H9 (cell line): ENCODE measurements around the gene CHST15. TPM values are rescaled to one million over a fixed set of nuclear protein-coding genes. Genes with fewer than 3 reads are reported as not detected.

Experiments used
- DNase-seq: peaks from one replicate; pipeline ENCODE4 v3.0.0-alpha.2; 2017
- H2AFZ ChIP-seq: one replicate; pipeline ENCODE4 v1.6.1; 2013; ENCODE audit warnings: mild to moderate bottlenecking, low read length, control low read depth, moderate library complexity
- H2AK5ac ChIP-seq: 2 replicates; pipeline ENCODE4 v1.6.1; 2013; ENCODE audit warnings: low read length, control low read depth, mixed read lengths; ENCODE audit not compliant: insufficient read length
- H2BK120ac ChIP-seq: one replicate; pipeline ENCODE4 v1.6.1; 2013; ENCODE audit warnings: low read depth, mild to moderate bottlenecking, low read length, control low read depth, inconsistent platforms; ENCODE audit not compliant: poor library complexity, severe bottlenecking
- H2BK12ac ChIP-seq: 2 replicates; pipeline ENCODE4 v1.6.1; 2013; ENCODE audit warnings: low read length, control low read depth, mixed read lengths, low read depth; ENCODE audit not compliant: insufficient read length
- H2BK15ac ChIP-seq: 2 replicates; pipeline ENCODE4 v1.6.1; 2013; ENCODE audit warnings: low read depth, low read length, control low read depth
- H2BK20ac ChIP-seq: one replicate; pipeline ENCODE4 v1.6.1; 2013; ENCODE audit warnings: low read depth, mild to moderate bottlenecking, low read length, control low read depth, inconsistent platforms; ENCODE audit not compliant: poor library complexity, severe bottlenecking
- H2BK5ac ChIP-seq: 2 replicates; pipeline ENCODE4 v1.6.1; 2013; ENCODE audit warnings: low read length, control low read depth, mixed read lengths; ENCODE audit not compliant: insufficient read length
- H3K14ac ChIP-seq: 2 replicates; pipeline ENCODE4 v1.6.1; 2013; ENCODE audit warnings: low read length, control low read depth; ENCODE audit not compliant: insufficient read depth
- H3K18ac ChIP-seq: 2 replicates; pipeline ENCODE4 v1.6.1; 2013; ENCODE audit warnings: low read depth, mild to moderate bottlenecking, mixed read lengths, low read length, control low read depth; ENCODE audit not compliant: insufficient read length
- H3K23ac ChIP-seq: 2 replicates; pipeline ENCODE4 v1.6.1; 2013; ENCODE audit warnings: low read length, control low read depth, mixed read lengths, low read depth; ENCODE audit not compliant: insufficient read length
- H3K23me2 ChIP-seq: 2 replicates; pipeline ENCODE4 v1.6.1; 2013; ENCODE audit warnings: low read depth, mild to moderate bottlenecking, mixed read lengths, low read length, control low read depth; ENCODE audit not compliant: insufficient read length, poor library complexity, severe bottlenecking
- H3K27ac ChIP-seq: 2 replicates; pipeline ENCODE4 v1.5.1; 2013; ENCODE audit warnings: low read length, control low read depth, mixed read lengths, low read depth; ENCODE audit not compliant: insufficient read length
- H3K27me3 ChIP-seq: 2 replicates; pipeline ENCODE4 v1.6.1; 2013; ENCODE audit warnings: low read length, control low read depth, inconsistent platforms; ENCODE audit not compliant: insufficient read depth
- H3K4ac ChIP-seq: 2 replicates; pipeline ENCODE4 v1.6.1; 2013; ENCODE audit warnings: low read depth, mild to moderate bottlenecking, control low read depth, inconsistent platforms, low read length, moderate library complexity
- H3K4me1 ChIP-seq: 2 replicates; pipeline ENCODE4 v1.6.1; 2013; ENCODE audit warnings: low read length, control low read depth, inconsistent platforms; ENCODE audit not compliant: insufficient read depth
- H3K4me2 ChIP-seq: 2 replicates; pipeline ENCODE4 v1.6.1; 2013; ENCODE audit warnings: low read length, control low read depth, mixed read lengths; ENCODE audit not compliant: insufficient read length, insufficient read depth
- H3K56ac ChIP-seq: 2 replicates; pipeline ENCODE4 v1.6.1; 2013; ENCODE audit warnings: low read depth, mild to moderate bottlenecking, mixed read lengths, low read length, control low read depth; ENCODE audit not compliant: insufficient read length
- H3K79me1 ChIP-seq: 2 replicates; pipeline ENCODE4 v1.6.1; 2013; ENCODE audit warnings: low read depth, mild to moderate bottlenecking, moderate library complexity, low read length, control low read depth, inconsistent platforms; ENCODE audit not compliant: insufficient read depth, poor library complexity, severe bottlenecking
- H3K79me2 ChIP-seq: 2 replicates; pipeline ENCODE4 v1.6.1; 2013; ENCODE audit warnings: low read length, control low read depth, inconsistent platforms; ENCODE audit not compliant: insufficient read depth
- H3K9ac ChIP-seq: 2 replicates; pipeline ENCODE4 v1.6.1; 2013; ENCODE audit warnings: low read length, control low read depth, mixed read lengths; ENCODE audit not compliant: insufficient read length; ENCODE audit errors: extremely low read depth
- H3K9me3 ChIP-seq: one replicate; pipeline ENCODE4 v1.6.1; 2013; ENCODE audit warnings: low read depth, low read length, inconsistent platforms; ENCODE audit not compliant: control insufficient read depth
- H3T11ph ChIP-seq: one replicate; pipeline ENCODE4 v1.6.1; 2013; ENCODE audit warnings: mild to moderate bottlenecking, low read length, control low read depth, inconsistent platforms
- H4K20me1 ChIP-seq: one replicate; pipeline ENCODE4 v1.6.1; 2013; ENCODE audit not compliant: control insufficient read depth, insufficient read length, insufficient read depth
- H4K5ac ChIP-seq: 2 replicates; pipeline ENCODE4 v1.6.1; 2013; ENCODE audit warnings: low read depth, mild to moderate bottlenecking, mixed read lengths, low read length, control low read depth; ENCODE audit not compliant: insufficient read length
- H4K8ac ChIP-seq: replicated peaks from 2 replicates; pipeline ENCODE4 v1.6.1; 2013; ENCODE audit warnings: low read length, control low read depth, mixed read lengths, low read depth; ENCODE audit not compliant: insufficient read length
- H4K91ac ChIP-seq: 2 replicates; pipeline ENCODE4 v1.6.1; 2013; ENCODE audit warnings: low read depth, mild to moderate bottlenecking, moderate library complexity, mixed read lengths, low read length, control low read depth; ENCODE audit not compliant: insufficient read length
- H3K27ac Mint-ChIP-seq, 3 experiments: 2 replicates in 2 of 3; 3 replicates in 1 of 3; pipeline ENCODE4 v1.8.0; 2020 to 2021; ENCODE audit warnings: mixed read lengths in 3 of 3, mild to moderate bottlenecking in 1 of 3, moderate library complexity in 1 of 3
- H3K27me3 Mint-ChIP-seq: 2 replicates; pipeline ENCODE4 v1.8.0; 2021; ENCODE audit warnings: low read depth, mild to moderate bottlenecking, moderate library complexity, mixed read lengths
- H3K36me3 Mint-ChIP-seq, 3 experiments: 2 replicates in 2 of 3; 3 replicates in 1 of 3; pipeline ENCODE4 v1.8.0; 2020 to 2021; ENCODE audit warnings: low read depth in 3 of 3, mixed read lengths in 3 of 3; ENCODE audit not compliant: insufficient read depth in 1 of 3
- H3K4me1 Mint-ChIP-seq, 2 experiments: 2 replicates each; pipeline ENCODE4 v1.8.0; 2020; ENCODE audit warnings: mixed read lengths in 2 of 2
- H3K4me3 Mint-ChIP-seq, 2 experiments: 2 replicates in 1 of 2; 3 replicates in 1 of 2; pipeline ENCODE4 v1.8.0; 2020 to 2021; ENCODE audit warnings: mild to moderate bottlenecking in 2 of 2, mixed read lengths in 2 of 2, moderate library complexity in 1 of 2
- H3K9me3 Mint-ChIP-seq, 2 experiments: 2 replicates in 1 of 2; 3 replicates in 1 of 2; pipeline ENCODE4 v1.8.0; 2020; ENCODE audit warnings: mild to moderate bottlenecking in 2 of 2, mixed read lengths in 2 of 2, moderate library complexity in 1 of 2
- CTCF ChIP-seq: fragments of 200-600 bp; sonication (generic); conservative IDR thresholded peaks from 3 replicates; pipeline ENCODE4 v1.8.0; 2021; ENCODE audit warnings: antibody characterized with exemption, mild to moderate bottlenecking
- WGBS: extraction: QIAGEN DNeasy Blood & Tissue Kit; methylation state at CpG from one replicate; pipeline ENCODE4 v1.1.7; 2013; ENCODE audit warnings: missing lambda C conversion rate, low lambda C conversion rate, mixed read lengths; ENCODE audit not compliant: insufficient read length; ENCODE audit errors: extremely low coverage; 5-methylcytosine and 5-hydroxymethylcytosine counted together
- total RNA-seq: library from RNA; stranded (reverse); gene quantifications from 2 replicates; pipeline ENCODE4 v1.2.1, GENCODE V29; 2021

CHST15 gene
- total RNA-seq, 1 experiment from 2014 or later, result 8.7 TPM

GRCh38 chr10:124059551-124059950 is 33.8 kb downstream of the CHST15 start:
- Histone ChIP-seq H3K23me2 (no peaks in the 10 kb centered on the region), H4K5ac (no peak overlapping the region), H3T11ph (no peak overlapping the region), H3K4ac (no peak overlapping the region), H4K91ac (no peak overlapping the region), H2BK12ac (no peak overlapping the region), H3K18ac (no peak overlapping the region), H3K27me3 (no peaks in the 10 kb centered on the region), H4K8ac (no peak overlapping the region), H3K27ac (no peak overlapping the region), H3K79me2 (no peaks in the 10 kb centered on the region), H3K9me3 (no peaks in the 10 kb centered on the region), H2AK5ac (no peak overlapping the region), H2BK15ac (no peak overlapping the region), H3K4me2 (no peak overlapping the region), H3K79me1 (no peaks in the 10 kb centered on the region), H2BK20ac (no peak overlapping the region), H2BK120ac (no peak overlapping the region), H3K14ac (no peak overlapping the region), H2AFZ (no peak overlapping the region), H3K4me1 (peaks cover 2% of the 10 kb centered on the region; the same call in 1 of the 2 replicates), H4K20me1 (no peaks in the 10 kb centered on the region), H3K23ac (no peak overlapping the region), H3K9ac (no peak overlapping the region), H3K56ac (no peak overlapping the region), H2BK5ac (no peak overlapping the region)
- H3K4me1 Mint-ChIP-seq, result peaks cover 14 to 23% of the 10 kb centered on the region in 2 experiments
- H3K4me3 Mint-ChIP-seq, result no peak overlapping the region
- H3K27ac Mint-ChIP-seq, result no peak overlapping the region
- H3K36me3 Mint-ChIP-seq, result no peaks in the 10 kb centered on the region
- no peak for TF ChIP-seq CTCF
- WGBS, result no CpG with 5 or more reads among the region's 12 CpGs
- H3K9me3 Mint-ChIP-seq, result no peaks in the 10 kb centered on the region
- DNase-seq, result no peak
- H3K27me3 Mint-ChIP-seq, result no peaks in the 10 kb centered on the region
